GM12892 (cell line): ENCODE results near the gene TCF12.

ENCODE experiments used
- POLR2A ChIP-seq: IDR thresholded peaks from 2 replicates; pipeline ENCODE4 v1.6.1; 2011; ENCODE audit warnings: low read depth, low read length, control low read depth
- POLR2AphosphoS5 ChIP-seq: IDR thresholded peaks from 2 replicates; pipeline ENCODE4 v1.6.1; 2011; ENCODE audit warnings: low read depth, low read length, control low read depth
- TAF1 ChIP-seq: IDR thresholded peaks from 2 replicates; pipeline ENCODE4 v1.6.1; 2011; ENCODE audit warnings: low read depth, mild to moderate bottlenecking, control low read depth, low read length, borderline replicate concordance

DNA sequence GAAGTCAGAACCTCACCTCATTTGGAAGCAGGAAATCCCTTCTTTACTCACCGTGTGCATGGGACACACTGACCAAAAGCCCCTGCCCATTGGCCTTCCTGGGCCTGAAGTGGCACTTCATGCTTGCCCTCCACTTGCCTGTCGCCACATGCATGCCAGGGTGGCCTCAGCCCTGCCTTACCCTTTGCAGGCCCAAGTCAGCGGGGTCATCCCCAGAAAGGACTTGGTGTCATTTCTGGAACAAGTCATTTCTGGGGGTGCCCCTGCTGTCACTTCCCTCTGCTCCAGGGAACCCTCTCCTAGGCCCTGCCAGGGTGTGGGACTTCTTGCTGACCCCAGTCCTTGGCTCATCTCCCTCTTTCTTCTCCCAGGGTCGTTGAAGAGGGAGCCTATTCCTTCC is 398.0 kb downstream of the TCF12 start:
- TF ChIP-seq POLR2AphosphoS5: no peak
- TF ChIP-seq POLR2A: no peak
- TF ChIP-seq TAF1: no peak
